Ishikawa (cell line): ENCODE results near the gene SPIB.

Source experiments
- CEBPB ChIP-seq: IDR thresholded peaks from 2 replicates; pipeline ENCODE4 v1.6.1; 2012
- CREB1 ChIP-seq: IDR thresholded peaks from 2 replicates; pipeline ENCODE4 v1.6.1; 2012; ENCODE audit warnings: low read depth
- EGR1 ChIP-seq: IDR thresholded peaks from 2 replicates; pipeline ENCODE4 v1.6.1; 2012
- EP300 ChIP-seq: IDR thresholded peaks from 2 replicates; pipeline ENCODE4 v1.6.1; 2012; ENCODE audit warnings: borderline replicate concordance
- FOXM1 ChIP-seq: IDR thresholded peaks from 2 replicates; pipeline ENCODE4 v1.6.1; 2012; ENCODE audit warnings: low read depth, borderline replicate concordance
- NFIC ChIP-seq: IDR thresholded peaks from 2 replicates; pipeline ENCODE4 v1.6.1; 2012
- RAD21 ChIP-seq: IDR thresholded peaks from 2 replicates; pipeline ENCODE4 v1.6.1; 2012; ENCODE audit warnings: low read depth
- REST ChIP-seq: IDR thresholded peaks from 2 replicates; pipeline ENCODE4 v1.6.1; 2012; ENCODE audit warnings: low read depth, mild to moderate bottlenecking
- TAF1 ChIP-seq: IDR thresholded peaks from 2 replicates; pipeline ENCODE4 v1.6.1; 2012; ENCODE audit warnings: low read depth, mild to moderate bottlenecking
- TCF12 ChIP-seq: IDR thresholded peaks from 2 replicates; pipeline ENCODE4 v1.6.1; 2012; ENCODE audit warnings: low read depth
- TEAD4 ChIP-seq: IDR thresholded peaks from 2 replicates; pipeline ENCODE4 v1.6.1; 2012
- USF1 ChIP-seq: IDR thresholded peaks from 2 replicates; pipeline ENCODE4 v1.6.1; 2012
- YY1 ChIP-seq: IDR thresholded peaks from 2 replicates; pipeline ENCODE4 v1.6.1; 2012; ENCODE audit warnings: low read depth
- ZBTB7A ChIP-seq: IDR thresholded peaks from 2 replicates; pipeline ENCODE4 v1.6.1; 2012; ENCODE audit warnings: low read depth
- TF ChIP-seq, protein P1 (sequence below): IDR thresholded peaks from 2 replicates; pipeline ENCODE4 v1.6.1; 2012

Gene SPIB

GRCh38 chr19:50416034-50416977 lies 2.4 kb upstream of the SPIB start:
- TF ChIP-seq YY1 (no peak), FOXM1 (no peak), EP300 (no peak), TCF12 (no peak), ZBTB7A (no peak), TEAD4 (no peak), RAD21 (no peak), NFIC (no peak), EGR1 (no peak), CEBPB (no peak), CREB1 (no peak), TAF1 (no peak), USF1 (no peak), REST (no peak)
- TF ChIP-seq, protein P1, sequence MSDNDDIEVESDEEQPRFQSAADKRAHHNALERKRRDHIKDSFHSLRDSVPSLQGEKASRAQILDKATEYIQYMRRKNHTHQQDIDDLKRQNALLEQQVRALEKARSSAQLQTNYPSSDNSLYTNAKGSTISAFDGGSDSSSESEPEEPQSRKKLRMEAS, result no peak

DNA sequence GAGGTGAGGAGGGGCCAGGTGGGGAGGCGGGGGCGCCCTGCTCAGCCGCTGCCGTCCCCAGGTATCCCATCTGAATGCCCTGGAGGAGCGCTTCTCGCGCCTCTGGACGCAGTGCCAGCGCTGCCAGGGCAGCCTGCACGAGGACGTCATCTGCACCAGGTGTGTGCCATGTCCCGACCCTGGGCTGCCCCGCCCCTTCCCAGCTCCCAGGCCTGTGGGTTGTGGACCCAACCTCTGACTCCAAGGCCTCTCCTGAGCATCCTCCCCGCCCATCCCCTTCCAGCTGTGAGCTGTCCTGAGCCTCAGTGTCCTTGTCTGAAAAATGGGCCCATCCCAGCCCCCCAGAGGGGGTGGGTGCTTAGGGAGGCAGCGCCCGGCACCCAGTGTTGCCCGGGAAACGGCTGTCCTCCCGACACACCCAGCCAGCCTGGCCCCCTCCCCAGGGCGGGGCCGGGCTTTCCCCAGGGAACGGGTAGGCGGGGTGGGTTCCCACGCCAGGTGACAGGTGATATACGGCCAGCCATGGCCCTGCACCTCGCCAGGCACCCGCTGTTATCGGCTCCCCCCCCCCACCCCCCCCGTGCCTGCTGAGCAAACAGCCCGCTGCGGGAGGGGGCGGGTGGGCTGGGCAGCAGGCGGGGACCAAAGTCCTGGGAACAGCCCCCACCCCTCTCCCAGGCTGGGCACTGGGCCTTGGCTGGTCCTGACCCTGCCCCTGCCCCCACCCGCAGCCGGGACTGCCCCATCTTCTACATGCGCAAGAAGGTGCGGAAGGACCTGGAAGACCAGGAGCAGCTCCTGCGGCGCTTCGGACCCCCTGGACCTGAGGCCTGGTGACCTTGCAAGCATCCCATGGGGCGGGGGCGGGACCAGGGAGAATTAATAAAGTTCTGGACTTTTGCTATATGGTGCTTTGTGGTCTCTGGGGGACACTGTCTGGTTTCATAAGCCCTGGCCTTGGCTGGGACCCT lies 1.3 kb upstream of the SPIB start:
- no peak; the same call in 1 of the 2 replicates for TF ChIP-seq ZBTB7A

DNA sequence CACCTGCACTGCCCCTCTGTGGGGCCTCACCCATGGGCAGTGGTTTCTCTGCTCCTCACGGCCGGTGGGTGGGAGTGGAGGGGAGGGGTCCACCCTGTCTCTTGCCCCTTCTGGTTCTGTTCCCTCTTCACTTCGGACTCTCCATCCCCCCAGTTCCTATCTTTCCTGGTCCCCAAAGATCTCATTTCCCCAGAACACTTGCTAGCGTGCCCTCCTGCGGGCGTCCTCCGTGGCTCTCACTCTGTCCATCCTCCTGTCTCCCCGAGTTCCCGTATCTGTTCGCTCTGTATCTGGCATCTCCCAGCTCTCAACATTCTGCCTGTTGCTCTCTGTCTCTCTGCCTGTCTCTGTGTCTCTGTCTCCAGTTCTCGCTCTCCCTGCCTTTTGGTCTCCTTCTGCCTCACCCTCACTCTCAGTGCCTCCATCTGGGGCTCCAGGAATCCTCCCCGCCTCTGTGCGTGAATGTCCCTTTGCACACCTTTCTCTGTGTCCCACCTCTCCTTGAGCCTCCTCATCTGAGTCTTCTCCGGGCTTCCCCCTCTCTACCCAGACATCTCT lies 363 bp downstream of the SPIB start:
- TF ChIP-seq TEAD4 (no peak), REST (no peak), CEBPB (no peak), RAD21 (no peak), TAF1 (no peak), ZBTB7A (no peak), NFIC (no peak), USF1 (no peak), FOXM1 (no peak), TCF12 (no peak), CREB1 (no peak), EGR1 (no peak), EP300 (no peak), YY1 (no peak)
- TF ChIP-seq, protein P1, result no peak

- TF ChIP-seq ZBTB7A, result no peak
- TF ChIP-seq CEBPB, result no peak
- no peak for TF ChIP-seq USF1
- no peak for TF ChIP-seq EGR1
- no peak for TF ChIP-seq RAD21
- no peak for TF ChIP-seq FOXM1
- TF ChIP-seq NFIC, result no peak
- no peak for TF ChIP-seq TEAD4
- no peak for TF ChIP-seq TAF1
Measured at GRCh38 chr19:50419580-50420035, 870 bp downstream of the SPIB start.
